ENCODE results near the gene ZNF32.

Gene ZNF32

GRCh38 chr10:43648398-43649184 is at the start of gene ZNF32:
Gene ZNF32, minus strand, starts transcription at chr10:43648881. Its CDS starts 2,748 bp downstream, at chr10:43646133.
- DNase-seq, result peak; percentile 88 to 90

GRCh38 chr10:43698156-43698555 is 49.5 kb upstream of the ZNF32 start:
- peak; percentile 7 to 8 for DNase-seq

GRCh38 chr10:43696909-43697483 is 48.3 kb upstream of the ZNF32 start:
- DNase-seq, result no peak

- no peak for DNase-seq
Observed at GRCh38 chr10:43695730-43696129, 47.0 kb upstream of the ZNF32 start.

GRCh38 chr10:43695321-43695720 is 46.6 kb upstream of the ZNF32 start:
- DNase-seq, result no peak

GRCh38 chr10:43694526-43694925 is 45.8 kb upstream of the ZNF32 start:
- no peak for DNase-seq

GRCh38 chr10:43693602-43694001 is 44.9 kb upstream of the ZNF32 start:
- DNase-seq, result no peak

- no peak for DNase-seq
Observed at GRCh38 chr10:43692051-43692825, 43.6 kb upstream of the ZNF32 start.

- peak; percentile 54 for DNase-seq
Observed at GRCh38 chr10:43691485-43691884, 42.8 kb upstream of the ZNF32 start.

GRCh38 chr10:43689955-43690771 is 41.5 kb upstream of the ZNF32 start:
- peak; percentile 85 to 91 for DNase-seq

GRCh38 chr10:43689618-43689954 is 40.9 kb upstream of the ZNF32 start:
- peak in 1 of 2 experiments; percentile 64 for DNase-seq

- DNase-seq, result no peak
Observed at GRCh38 chr10:43689007-43689491, 40.4 kb upstream of the ZNF32 start.

GRCh38 chr10:43688348-43688892 is 39.7 kb upstream of the ZNF32 start:
- no peak for DNase-seq

- no peak for DNase-seq
Observed at GRCh38 chr10:43687373-43687772, 38.7 kb upstream of the ZNF32 start.

- peak; percentile 14 to 27 for DNase-seq
Observed at GRCh38 chr10:43686414-43686813, 37.7 kb upstream of the ZNF32 start.

- no peak for DNase-seq
Observed at GRCh38 chr10:43685744-43686143, 37.1 kb upstream of the ZNF32 start.

- DNase-seq, result no peak
Observed at GRCh38 chr10:43684292-43684559, 35.5 kb upstream of the ZNF32 start.

GRCh38 chr10:43683451-43684291 is 35.0 kb upstream of the ZNF32 start:
- DNase-seq, result peak; percentile 70 to 87

GRCh38 chr10:43682956-43683355 is 34.3 kb upstream of the ZNF32 start:
- no peak for DNase-seq

- DNase-seq, result no peak
Observed at GRCh38 chr10:43681721-43682120, 33.0 kb upstream of the ZNF32 start.

GRCh38 chr10:43681220-43681619 is 32.5 kb upstream of the ZNF32 start:
- no peak for DNase-seq

GRCh38 chr10:43680035-43680434 is 31.4 kb upstream of the ZNF32 start:
- DNase-seq, result no peak

Measured in Kasumi-1 (cell line).